GM15510 (cell line): ENCODE results near the gene RBFOX2.

Experiments used
- POLR2A ChIP-seq: IDR thresholded peaks from 3 replicates; pipeline ENCODE4 v1.6.1; 2011; ENCODE audit warnings: borderline replicate concordance; ENCODE audit not compliant: insufficient read length; ENCODE audit errors: extremely low read depth

RBFOX2 gene

DNA sequence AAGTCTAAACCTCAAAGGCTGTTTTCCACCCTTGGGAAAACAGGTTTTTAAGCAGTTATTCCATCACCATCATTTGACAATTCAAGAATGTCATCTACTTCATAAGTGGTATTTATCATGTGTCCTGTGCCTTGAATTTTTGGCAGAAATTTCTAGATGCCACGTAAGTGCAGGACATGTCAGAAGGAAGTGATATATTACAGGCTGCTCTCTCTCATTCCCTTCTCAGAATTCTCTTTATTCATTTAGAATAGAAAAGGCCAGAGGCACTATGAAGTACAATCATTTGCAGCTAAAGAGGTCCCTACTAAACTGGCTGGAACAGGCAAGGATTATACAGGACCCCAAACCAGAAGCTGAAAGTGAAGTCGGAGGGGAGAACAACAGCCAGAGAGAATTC is 11.9 kb downstream of the RBFOX2 start:
- TF ChIP-seq POLR2A: no peak

DNA sequence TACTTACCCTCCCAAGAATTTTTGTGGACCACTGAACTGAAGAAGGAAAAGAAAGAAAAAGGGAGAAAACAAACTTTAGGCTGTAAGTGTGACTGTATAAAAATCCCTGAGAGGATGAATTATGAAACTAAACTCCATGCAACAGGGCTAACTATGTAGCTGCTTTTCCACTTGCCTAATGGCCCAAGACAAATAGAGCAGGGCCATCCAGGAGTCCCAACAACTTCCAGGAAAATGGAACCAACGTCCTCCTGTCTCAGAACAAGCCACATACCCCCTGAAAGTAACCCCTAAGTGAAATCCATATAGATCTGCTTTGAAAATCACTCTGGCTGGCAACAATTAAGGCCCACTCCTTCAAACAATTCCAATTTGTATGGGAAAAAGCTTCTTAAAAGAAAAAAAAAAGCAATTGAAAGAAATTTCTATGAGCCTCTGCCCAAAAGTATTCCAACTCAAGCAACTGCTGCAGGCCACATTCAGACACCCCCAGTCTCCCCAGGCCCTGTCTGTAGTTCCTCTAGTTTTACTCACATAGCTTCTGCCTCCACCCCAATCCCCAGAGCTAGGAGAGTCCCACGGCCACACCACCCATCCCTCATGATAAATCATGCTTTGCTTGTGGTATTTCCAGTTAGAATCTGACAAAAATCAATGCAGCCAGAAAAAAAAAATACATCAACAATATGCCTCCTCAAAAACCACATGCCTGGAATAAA is 12.7 kb downstream of the RBFOX2 start:
- no peak for TF ChIP-seq POLR2A

DNA sequence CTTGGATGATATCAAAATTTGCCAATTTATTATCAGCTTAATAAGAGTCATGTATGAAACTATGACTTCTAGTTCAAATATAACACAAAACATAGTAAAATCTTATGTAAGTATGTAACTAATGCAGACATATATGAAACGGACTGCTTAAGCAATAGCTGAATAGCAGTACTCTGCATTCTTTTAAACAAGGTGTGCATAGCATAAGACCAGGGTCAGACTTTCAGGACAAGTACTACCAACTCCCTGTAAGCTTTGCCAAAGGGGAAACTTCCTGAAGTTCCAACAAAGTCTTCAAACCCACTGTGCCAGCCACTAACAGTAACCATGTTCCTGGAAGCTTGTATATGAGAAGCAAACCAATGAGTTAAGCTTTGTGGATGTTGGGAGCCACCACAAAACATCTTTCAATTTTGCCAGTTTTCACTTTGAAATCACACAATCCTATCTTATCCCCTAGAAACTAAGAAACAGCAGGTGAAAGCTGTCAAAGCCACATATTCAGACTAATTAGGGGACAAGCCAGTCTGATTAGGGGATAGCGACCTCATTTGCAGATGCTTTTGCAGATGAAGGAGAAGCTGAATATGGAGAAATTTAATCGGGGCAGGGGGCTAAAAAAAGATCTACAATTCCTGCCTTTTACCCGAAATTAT is 13.3 kb downstream of the RBFOX2 start:
- TF ChIP-seq POLR2A: no peak

DNA sequence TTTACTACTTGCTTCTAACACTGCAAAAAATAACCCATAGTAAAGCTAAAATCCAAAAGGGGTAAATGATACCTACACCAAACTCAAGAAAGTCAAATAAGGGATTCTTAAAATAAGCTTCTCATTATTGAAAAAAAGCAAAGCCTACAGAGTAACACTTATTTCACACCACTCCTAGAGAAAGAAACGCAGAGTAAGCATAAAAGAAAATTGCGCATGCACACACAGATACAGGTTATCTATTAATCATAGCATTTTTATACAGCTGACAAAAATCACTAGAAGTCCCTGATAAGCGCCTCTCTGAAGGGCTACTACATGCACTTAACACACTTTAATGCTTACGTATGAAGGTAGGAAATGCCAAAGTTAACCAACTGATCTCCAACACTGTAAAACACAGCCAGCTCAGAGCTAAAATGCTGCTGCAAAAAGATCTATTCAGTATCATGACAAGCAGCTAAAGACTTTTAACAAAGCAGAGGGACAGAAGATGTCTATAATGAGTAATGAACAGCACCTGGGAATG is 14.0 kb downstream of the RBFOX2 start:
- TF ChIP-seq POLR2A: no peak

DNA sequence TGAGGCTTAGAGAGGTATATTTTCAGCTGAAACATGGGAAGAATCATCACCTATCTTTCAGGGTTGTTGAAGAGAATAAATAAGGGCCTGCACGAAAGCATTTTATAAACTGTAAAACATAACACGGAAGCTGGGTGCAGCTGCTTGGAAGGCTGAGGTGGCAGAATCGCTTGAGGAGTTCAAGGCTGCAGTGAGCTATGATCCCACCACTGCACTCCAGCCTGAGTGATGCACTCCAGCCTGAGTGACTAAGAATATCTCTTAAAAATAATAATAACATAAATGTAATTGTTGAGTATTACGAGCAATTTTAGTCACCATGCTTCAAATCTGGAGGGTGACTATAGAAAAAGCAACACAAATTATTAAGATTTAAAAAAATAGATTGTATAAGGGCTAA is 16.3 kb downstream of the RBFOX2 start:
- no peak for TF ChIP-seq POLR2A

DNA sequence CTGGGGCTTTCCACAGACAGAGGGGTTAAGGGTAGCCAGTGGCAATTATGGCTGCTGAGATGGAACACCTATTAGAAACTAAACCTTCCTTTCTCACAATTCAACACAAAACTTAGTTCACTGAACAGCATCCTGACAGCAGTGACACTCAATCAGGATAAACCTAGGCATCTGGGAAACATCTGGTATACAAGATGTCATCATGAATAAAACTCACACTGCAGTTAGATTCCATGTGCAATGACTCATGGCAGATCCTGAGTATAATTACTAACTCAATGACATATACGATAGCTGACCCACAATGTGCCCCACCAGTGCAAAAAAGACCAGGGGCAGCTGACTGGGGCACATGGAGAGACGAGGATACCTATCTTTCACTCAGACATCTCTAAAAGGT is 17.7 kb downstream of the RBFOX2 start:
- TF ChIP-seq POLR2A: no peak

DNA sequence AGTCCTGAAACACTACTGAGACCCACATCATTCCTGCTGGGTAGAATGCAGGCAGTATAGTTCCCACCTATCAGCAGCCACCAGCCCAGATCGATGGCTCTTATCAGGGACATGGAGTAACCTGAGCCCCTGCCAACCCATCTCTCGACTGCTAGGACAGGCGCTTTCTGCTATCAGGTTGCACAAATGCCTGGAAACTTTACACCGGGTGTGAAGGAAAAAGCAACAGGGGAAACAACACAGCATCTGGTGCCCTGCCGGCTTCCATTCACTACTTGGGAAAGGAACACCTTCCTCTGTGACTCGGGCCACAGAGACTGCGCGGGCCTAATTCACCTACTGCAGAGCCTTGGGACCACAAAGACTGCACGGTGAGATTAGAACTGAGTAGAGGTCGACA is 18.5 kb downstream of the RBFOX2 start:
- no peak for TF ChIP-seq POLR2A

DNA sequence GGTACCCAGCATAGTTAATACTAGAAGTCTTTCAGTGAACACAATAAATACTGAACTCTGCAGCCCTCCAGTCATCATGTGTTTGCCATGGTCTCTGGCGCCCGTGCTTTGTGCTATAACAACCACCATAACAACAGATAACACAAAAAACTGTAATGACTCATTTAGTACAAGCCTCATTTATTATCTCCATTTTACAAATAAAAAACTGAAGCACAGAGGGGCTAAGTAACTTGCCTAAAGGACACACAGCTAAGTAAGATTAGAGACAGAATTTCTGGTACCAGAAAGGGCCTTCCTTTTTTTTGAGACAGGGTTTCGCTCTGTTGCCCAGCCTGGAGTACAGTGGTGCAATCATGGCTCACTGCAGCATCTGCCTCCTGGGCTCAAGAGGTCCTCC is 19.5 kb downstream of the RBFOX2 start:
- no peak for TF ChIP-seq POLR2A

DNA sequence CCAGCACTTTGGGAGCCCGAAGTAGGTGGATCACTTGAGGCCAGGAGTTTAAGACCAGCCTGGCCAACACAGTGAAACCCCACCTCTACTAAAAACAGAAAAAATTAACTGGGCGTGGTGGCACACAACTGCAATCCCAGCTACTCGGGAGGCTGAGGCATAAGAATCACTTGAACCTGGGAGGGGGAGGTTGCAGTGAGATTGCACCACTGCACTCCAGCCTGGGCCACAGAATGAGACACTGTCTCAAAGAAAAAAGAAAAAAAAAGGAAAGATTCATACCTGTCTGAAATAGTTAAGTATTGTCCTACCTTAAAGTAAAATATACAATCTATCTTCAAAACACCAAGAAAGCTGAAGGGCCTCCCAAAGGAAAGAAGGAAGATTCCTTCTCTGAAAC is 20.1 kb downstream of the RBFOX2 start:
- TF ChIP-seq POLR2A: no peak

DNA sequence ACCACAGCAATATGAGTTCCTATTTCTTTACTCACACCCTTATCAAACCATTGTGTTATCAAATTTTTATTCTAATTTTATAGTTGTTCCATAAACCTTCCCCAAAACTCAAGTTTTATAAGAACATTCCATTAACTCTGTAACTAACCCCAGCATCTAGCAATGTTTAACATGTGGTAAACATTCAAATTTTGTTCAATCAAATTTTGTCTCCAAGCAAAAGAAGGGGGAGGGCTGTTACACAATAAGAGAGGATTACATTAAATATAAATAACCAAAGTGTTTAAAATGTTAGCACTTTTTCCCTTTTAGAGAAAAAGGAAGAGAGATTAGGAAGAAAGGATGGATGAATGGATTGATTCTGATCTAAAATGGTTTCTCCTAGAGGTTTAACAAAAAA is 20.5 kb downstream of the RBFOX2 start:
- no peak for TF ChIP-seq POLR2A

DNA sequence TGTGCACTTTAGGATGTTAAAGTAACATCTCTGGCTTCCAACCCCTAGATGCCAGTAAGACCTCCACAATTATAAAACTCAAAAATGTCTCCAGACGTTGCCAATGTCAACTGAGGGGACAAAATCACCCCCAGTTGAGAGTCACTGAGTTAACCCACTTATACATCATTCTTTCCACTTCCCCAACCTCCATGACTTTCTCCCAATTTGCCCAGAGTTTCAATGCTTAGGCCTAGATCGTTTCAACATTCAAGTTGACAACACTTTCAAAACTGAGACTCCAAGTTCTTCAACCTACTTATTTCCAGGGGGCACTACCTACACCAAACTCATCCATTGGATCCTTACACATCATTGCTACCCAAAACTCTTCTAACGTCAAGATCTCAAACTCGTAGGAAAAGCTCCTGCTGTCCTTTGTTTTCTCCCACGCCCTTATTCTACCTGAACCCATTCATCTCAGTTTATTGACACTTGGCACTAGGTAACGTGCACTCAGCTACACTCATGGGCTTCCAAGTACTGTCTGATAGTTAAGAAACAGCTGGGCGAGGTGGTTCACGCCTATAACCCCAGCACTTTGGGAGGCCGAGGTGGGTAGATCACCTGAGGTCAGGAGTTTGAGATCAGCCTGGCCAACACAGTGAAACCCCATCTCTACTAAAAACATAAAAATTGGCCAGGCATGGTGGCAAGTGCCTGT is 24.5 kb downstream of the RBFOX2 start:
- TF ChIP-seq POLR2A: no peak

DNA sequence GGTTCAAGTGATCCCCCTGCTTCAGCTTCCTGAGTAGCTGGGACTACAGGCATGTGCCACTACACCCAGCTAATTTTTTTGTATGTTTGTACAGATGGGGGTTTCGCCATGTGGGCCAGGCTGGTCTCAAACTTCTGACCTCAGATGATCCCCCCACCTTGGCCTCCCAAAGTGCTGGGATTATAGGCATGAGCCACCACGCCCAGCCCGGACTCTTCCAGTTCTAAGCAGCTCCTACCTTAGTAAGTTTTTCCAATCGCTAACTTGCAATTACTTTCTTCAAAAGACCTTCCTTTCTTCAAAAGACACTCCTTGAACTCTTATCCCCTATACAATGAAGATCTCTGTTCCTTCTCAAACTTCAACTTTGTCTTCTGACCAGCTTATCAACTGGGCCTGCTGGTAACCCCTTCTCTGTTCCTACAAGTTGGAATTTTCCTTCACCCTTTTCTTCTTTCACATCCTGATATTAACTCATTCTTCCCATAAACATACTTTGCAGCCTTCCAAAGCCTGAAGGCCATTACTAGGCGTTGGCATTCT is 25.8 kb downstream of the RBFOX2 start:
- TF ChIP-seq POLR2A: no peak

DNA sequence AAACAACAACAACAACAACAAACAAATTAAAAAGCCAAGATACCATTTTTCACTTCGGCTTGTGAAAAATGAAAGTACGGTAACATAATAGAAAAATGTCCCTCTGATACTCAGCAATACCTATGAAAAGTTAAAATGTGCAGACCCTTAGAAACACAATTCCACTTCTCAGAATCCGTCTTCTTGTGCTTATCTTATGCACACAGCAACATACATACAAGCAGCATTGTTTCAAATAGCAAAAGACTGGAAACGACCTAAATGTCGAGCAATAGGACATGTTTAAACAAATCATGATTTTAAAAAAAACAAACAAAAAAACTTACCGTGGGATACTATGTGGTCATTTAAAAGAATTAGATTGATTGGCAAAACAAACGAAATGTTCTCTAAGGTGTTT is 26.5 kb downstream of the RBFOX2 start:
- TF ChIP-seq POLR2A: no peak

DNA sequence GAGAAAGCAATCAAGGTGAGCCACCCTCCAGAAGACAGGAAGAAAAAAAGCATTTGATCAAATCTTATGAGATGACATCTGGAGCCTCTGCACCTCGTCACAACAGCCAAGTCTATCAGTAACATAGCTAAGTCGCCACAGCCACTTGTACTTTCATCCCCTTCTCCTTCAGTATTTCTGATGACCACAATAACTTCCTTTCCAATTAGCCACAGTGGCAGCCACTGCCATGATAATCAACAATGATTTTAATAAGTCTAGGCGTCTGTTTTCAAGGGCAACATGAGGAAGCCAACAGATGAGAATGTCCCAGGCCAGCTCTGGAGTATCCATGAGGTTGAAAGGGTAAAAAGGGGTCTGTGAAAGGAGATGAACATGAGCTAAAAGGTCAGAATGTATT is 29.9 kb downstream of the RBFOX2 start:
- TF ChIP-seq POLR2A: no peak

DNA sequence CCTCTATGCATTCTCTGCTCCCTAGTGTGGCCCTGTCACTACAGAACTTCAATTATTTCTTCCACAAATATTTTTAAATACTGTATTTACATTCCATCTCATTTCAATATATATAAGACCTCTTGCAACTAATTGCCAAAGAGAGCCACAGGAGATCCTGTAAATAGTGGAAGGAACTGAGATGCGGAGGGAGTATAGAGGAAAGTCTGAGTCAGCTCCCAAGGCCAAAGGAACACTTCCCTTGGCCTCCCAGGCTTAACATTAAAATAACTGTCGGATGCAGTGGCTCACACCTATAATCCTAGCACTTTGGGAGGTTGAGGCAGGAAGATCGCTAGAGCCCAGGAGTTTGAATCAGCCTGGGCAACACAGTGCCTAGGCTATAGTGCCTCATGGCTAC is 31.2 kb downstream of the RBFOX2 start:
- TF ChIP-seq POLR2A: no peak
